K562 (cell line): ENCODE measurements around the gene HTRA3. TPM values are rescaled to one million over a fixed set of nuclear protein-coding genes. Genes with fewer than 3 reads are reported as not detected.

ENCODE experiments used
- ATAC-seq: fragments of 200-7000 bp; cut with Tn5 transposase; 3 replicates; pipeline ENCODE4 v1.9.1; 2020; ENCODE audit warnings: moderate library complexity
- BruUV-seq: library from RNA; stranded (reverse); fragments of 400-500 nt; replicated peaks from 2 replicates; lab custom pipeline; 2021; lab: Mats Ljungman, UMichigan
- CTCF ChIA-PET: fragments of 300-600 bp; formaldehyde crosslinking; extraction: SDS; loops from one replicate; lab custom pipeline; 2021; ENCODE audit warnings: low intra/inter-chr PET ratio; lab: Yijun Ruan, JAX
- POLR2A ChIA-PET: fragments of 300-600, 350-650 bp; sonication (Branson Sonifier 250); formaldehyde crosslinking; extraction: SDS; loops from one replicate; lab custom pipeline; 2021; ENCODE audit warnings: antibody characterized with exemption, inconsistent platforms; lab: Yijun Ruan, JAX
- DNase-seq, 4 experiments: peaks; one replicate each; pipeline versions ENCODE4 v3.0.0 to v3.0.0-alpha.2; 2011 to 2018; ENCODE audit warnings: low spot score in 3 of 4, mixed read lengths in 3 of 4; ENCODE audit errors: extremely low read depth in 1 of 4
- FAIRE-seq: peaks from 2 replicates; lab custom pipeline; 2011; peaks lifted over from hg19 to GRCh38; lab: Jason Lieb, UNC
- H2AFZ ChIP-seq: 2 replicates; pipeline ENCODE4 v1.6.0; 2011; ENCODE audit warnings: low read depth, low read length, control low read depth, inconsistent platforms
- H3K27ac ChIP-seq: fragments of 200-600 bp; 3 replicates; pipeline ENCODE4 v1.8.0; 2011; ENCODE audit warnings: low read depth, mild to moderate bottlenecking, control low read depth, inconsistent platforms, low read length, moderate library complexity, mixed read lengths; ENCODE audit errors: extremely low read depth
- H3K27me3 ChIP-seq, 2 experiments: fragments of 300-600 bp in 1 of 2; 2 replicates in 1 of 2; 3 replicates in 1 of 2; pipeline versions ENCODE4 v1.6.0 to v1.8.0; 2011; ENCODE audit warnings: inconsistent platforms in 2 of 2, low read length in 2 of 2, mild to moderate bottlenecking in 1 of 2, mixed read lengths in 1 of 2, moderate library complexity in 1 of 2; ENCODE audit not compliant: control insufficient read depth in 2 of 2, insufficient read depth in 2 of 2
- H3K36me3 ChIP-seq: fragments of 300-600 bp; 3 replicates; pipeline ENCODE4 v1.8.0; 2011; ENCODE audit warnings: mild to moderate bottlenecking, low read length, inconsistent platforms; ENCODE audit not compliant: control insufficient read depth, insufficient read depth
- H3K4me1 ChIP-seq, 2 experiments: fragments of 200-600 bp in 1 of 2; replicated peaks in 1 of 2; 2 replicates in 1 of 2; 3 replicates in 1 of 2; pipeline versions ENCODE4 v1.5.1 to v1.8.0; 2011; ENCODE audit warnings: inconsistent platforms in 2 of 2, low read length in 2 of 2, mild to moderate bottlenecking in 1 of 2, mixed read lengths in 1 of 2, moderate library complexity in 1 of 2; ENCODE audit not compliant: control insufficient read depth in 2 of 2, insufficient read depth in 2 of 2
- H3K4me2 ChIP-seq: 2 replicates; pipeline ENCODE4 v1.6.1; 2011; ENCODE audit warnings: low read length, control low read depth, inconsistent platforms, mixed read lengths; ENCODE audit not compliant: insufficient read depth
- H3K4me3 ChIP-seq: fragments of 200-600 bp; sonication (generic), shearing (Covaris generic); 2 replicates; pipeline ENCODE4 v1.5.1; 2016; ENCODE audit warnings: control low read depth, inconsistent platforms
- H3K79me2 ChIP-seq: fragments of 200-600 bp; 3 replicates; pipeline ENCODE4 v1.8.0; 2011; ENCODE audit warnings: low read length, inconsistent platforms; ENCODE audit not compliant: control insufficient read depth, insufficient read depth
- H3K9ac ChIP-seq, 2 experiments: 2 replicates each; pipeline versions ENCODE4 v1.6.0 to v1.6.1; 2011; ENCODE audit warnings: low read depth in 2 of 2, low read length in 2 of 2, control low read depth in 1 of 2, inconsistent platforms in 1 of 2, mild to moderate bottlenecking in 1 of 2, mixed read lengths in 1 of 2; ENCODE audit not compliant: insufficient read depth in 1 of 2
- H3K9me1 ChIP-seq: one replicate; pipeline ENCODE4 v1.6.0; 2011; ENCODE audit warnings: inconsistent platforms, mild to moderate bottlenecking, low read length, moderate library complexity; ENCODE audit not compliant: control insufficient read depth, insufficient read depth
- H3K9me3 ChIP-seq: replicated peaks from 2 replicates; pipeline ENCODE4 v1.5.1; 2011; ENCODE audit warnings: low read depth, low read length, inconsistent platforms; ENCODE audit not compliant: control insufficient read depth, insufficient read depth
- H4K20me1 ChIP-seq: replicated peaks from 2 replicates; pipeline ENCODE4 v1.6.1; 2011; ENCODE audit warnings: low read length, inconsistent platforms, mixed read lengths; ENCODE audit not compliant: control insufficient read depth, insufficient read depth
- AFF1 ChIP-seq, 2 experiments: fragments of 450-650 bp; IDR thresholded peaks; 2 replicates each; pipeline ENCODE4 v1.6.1; 2018; ENCODE audit warnings: mild to moderate bottlenecking in 2 of 2, low read depth in 1 of 2; ENCODE audit not compliant: partially characterized antibody in 2 of 2
- BDP1 ChIP-seq: IDR thresholded peaks from 3 replicates; pipeline ENCODE4 v1.6.1; 2011; ENCODE audit not compliant: insufficient read length, insufficient read depth
- HES1 ChIP-seq: fragments of 450-650 bp; IDR thresholded peaks from 2 replicates; pipeline ENCODE4 v1.6.1; 2016; ENCODE audit warnings: low read depth, mild to moderate bottlenecking, moderate library complexity
- MAFK ChIP-seq: IDR thresholded peaks from 2 replicates; pipeline ENCODE4 v1.6.1; 2011; ENCODE audit warnings: low read length, improper control_type of control experiment
- MEF2A ChIP-seq: IDR thresholded peaks from 2 replicates; pipeline ENCODE4 v1.6.1; 2011; ENCODE audit warnings: low read depth, mild to moderate bottlenecking, low read length, moderate library complexity; ENCODE audit not compliant: control insufficient read depth
- MTA1 ChIP-seq: fragments of 450-650 bp; IDR thresholded peaks from 2 replicates; pipeline ENCODE4 v1.6.1; 2017; ENCODE audit warnings: borderline replicate concordance
- NR2F6 ChIP-seq: fragments of 450-650 bp; formaldehyde crosslinking; IDR thresholded peaks from 2 replicates; pipeline ENCODE4 v1.4.0; 2020; ENCODE audit warnings: mild to moderate bottlenecking
- NUFIP1 ChIP-seq: fragments of 450-650 bp; IDR thresholded peaks from 2 replicates; pipeline ENCODE4 v1.6.1; 2018; ENCODE audit not compliant: partially characterized antibody
- PTTG1 ChIP-seq: fragments of 450-650 bp; IDR thresholded peaks from 2 replicates; pipeline ENCODE4 v1.6.1; 2016; ENCODE audit warnings: low read depth, mild to moderate bottlenecking, missing genetic modification characterization, missing compliant biosample characterization
- RBM25 ChIP-seq: fragments of 200-400 bp; formaldehyde crosslinking; IDR thresholded peaks from 2 replicates; pipeline ENCODE4 v1.6.1; 2018; ENCODE audit warnings: low read length, low read depth, moderate library complexity; ENCODE audit not compliant: severe bottlenecking
- RFX1 ChIP-seq: fragments of 450-650 bp; IDR thresholded peaks from 2 replicates; pipeline ENCODE4 v1.6.1; 2016; ENCODE audit warnings: mild to moderate bottlenecking, moderate library complexity
- RNF2 ChIP-seq: sonication (generic); IDR thresholded peaks from 2 replicates; pipeline ENCODE4 v1.6.1; 2016
- ZFP36 ChIP-seq: fragments of 150-350 bp; IDR thresholded peaks from 2 replicates; pipeline ENCODE4 v1.6.1; 2018; ENCODE audit warnings: low read length, low read depth; ENCODE audit not compliant: partially characterized antibody
- ZNF282 ChIP-seq: sonication (generic); formaldehyde crosslinking; IDR thresholded peaks from 2 replicates; pipeline ENCODE4 v1.8.1; 2023; ENCODE audit warnings: missing genetic modification reagents
- ZNF780A ChIP-seq: fragments of 250-450 bp; sonication (Bioruptor Pico); IDR thresholded peaks from 2 replicates; pipeline ENCODE4 v1.5.0; 2021; ENCODE audit warnings: mild to moderate bottlenecking
- WGBS: fragments of 100-300 bp; shearing (Covaris generic); methylation state at CpG from one replicate; pipeline ENCODE4 v1.1.6; 2016; ENCODE audit warnings: low coverage, mixed read lengths; ENCODE audit not compliant: insufficient coverage; ENCODE audit errors: missing lambda C conversion rate; 5-methylcytosine and 5-hydroxymethylcytosine counted together
- in situ Hi-C: fragments of 300-500 bp; cut with MboI; formaldehyde crosslinking; loops from 4 replicates; pipeline ENCODE4 v1.15.0; 2018; ENCODE audit warnings: inconsistent platforms, mixed read lengths
- intact Hi-C: fragments of 100-400 bp; cut with micrococcal nuclease; formaldehyde crosslinking; loops from 2 replicates; pipeline ENCODE4 v1.14.2; 2022
- polyA plus RNA-seq, 8 experiments: library from polyadenylated mRNA; depleted of rRNA in 4 of 8; stranded (reverse) in 5 of 8; unstranded in 3 of 8; fragments of >200 nt; fragmentation: Nextera tagmentation in 2 of 8; fragmentation: Illumina TruSeq in 1 of 8; extraction: Ambion mirVana in 2 of 8; extraction: Trizol in 1 of 8; gene quantifications; 2 replicates each; pipeline versions ENCODE4 v1.2.1 to v1.2.3, GENCODE V29; 2011 to 2014; ENCODE audit warnings: inconsistent platforms in 1 of 8, missing spikeins in 1 of 8
- total RNA-seq, 7 experiments: library from RNA; depleted of rRNA in 6 of 7; stranded (reverse); fragments of >200 nt in 6 of 7; fragmentation: Illumina TruSeq in 2 of 7; extraction: Trizol in 2 of 7; gene quantifications; 2 replicates each; pipeline versions ENCODE4 v1.2.1 to v1.2.3, GENCODE V29; 2011 to 2021; ENCODE audit warnings: low replicate concordance in 1 of 7
- TF ChIP-seq, protein P1 (sequence below): fragments of 450-650 bp; formaldehyde crosslinking; IDR thresholded peaks from 2 replicates; pipeline ENCODE4 v1.4.0; 2022; ENCODE audit warnings: missing genetic modification characterization

HTRA3 gene
- total and polyA plus RNA-seq, 9 of the 15 experiments (the other 6 are each of a cell fraction or from before 2014, with no cell fraction given) = 0.04 TPM; not detected in 8

GRCh38 chr4:8265171-8265929 lies 4.2 kb upstream of the HTRA3 start:
- peaks cover 0 to 38% of the 10 kb centered on the region in 2 experiments; a peak in 4 of 5 replicates for H3K4me1 ChIP-seq
- no peak overlapping the region for H3K27ac ChIP-seq
- H3K4me2 ChIP-seq = no peak overlapping the region
- no peak overlapping the region for H2AFZ ChIP-seq
- POLR2A ChIA-PET = interaction anchor here (0.6 to 1.0 kb wide), 2 partner anchors 21 to 39 kb away, joined by 3 to 4 read pairs; no protein-coding TSS in a partner anchor
- in situ Hi-C loops = no loop called here
- WGBS = 15% methylated on average over 17 of the region's 20 CpGs
- intact Hi-C loops = no loop called here
- H3K79me2 ChIP-seq = no peaks in the 10 kb centered on the region
- H4K20me1 ChIP-seq = peaks cover 5% of the 10 kb centered on the region; the same call in 1 of the 2 replicates
- CTCF ChIA-PET = interaction anchor here (0.6 kb wide), 1 partner anchor 12 kb away, joined by 3 read pairs; no protein-coding TSS in a partner anchor
- H3K9me1 ChIP-seq = peaks cover 4% of the 10 kb centered on the region
- no peak overlapping the region; a peak in 1 of 4 replicates for H3K9ac ChIP-seq
- no peak for ATAC-seq
- FAIRE-seq = no peak
- H3K27me3 ChIP-seq = peaks cover 2 to 9% of the 10 kb centered on the region in 2 experiments; a peak in 3 of 5 replicates
- no peak overlapping the region for H3K4me3 ChIP-seq
- no peaks in the 10 kb centered on the region for H3K36me3 ChIP-seq
- BruUV-seq = no TSS peak
- TF ChIP-seq, protein P1, sequence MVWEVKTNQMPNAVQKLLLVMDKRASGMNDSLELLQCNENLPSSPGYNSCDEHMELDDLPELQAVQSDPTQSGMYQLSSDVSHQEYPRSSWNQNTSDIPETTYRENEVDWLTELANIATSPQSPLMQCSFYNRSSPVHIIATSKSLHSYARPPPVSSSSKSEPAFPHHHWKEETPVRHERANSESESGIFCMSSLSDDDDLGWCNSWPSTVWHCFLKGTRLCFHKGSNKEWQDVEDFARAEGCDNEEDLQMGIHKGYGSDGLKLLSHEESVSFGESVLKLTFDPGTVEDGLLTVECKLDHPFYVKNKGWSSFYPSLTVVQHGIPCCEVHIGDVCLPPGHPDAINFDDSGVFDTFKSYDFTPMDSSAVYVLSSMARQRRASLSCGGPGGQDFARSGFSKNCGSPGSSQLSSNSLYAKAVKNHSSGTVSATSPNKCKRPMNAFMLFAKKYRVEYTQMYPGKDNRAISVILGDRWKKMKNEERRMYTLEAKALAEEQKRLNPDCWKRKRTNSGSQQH (CRISPR knock-in tag) = no peak
- no peak for TF ChIP-seq HES1
- no peak for TF ChIP-seq PTTG1 (tag)
- TF ChIP-seq AFF1 (IDR thresholded peaks at IDR 0.05; ENCODE audit: low read depth in 1 of 2, partially characterized antibody in 2 of 2) = no peak
- no peak for TF ChIP-seq ZNF780A
- no peak for TF ChIP-seq ZNF282
- TF ChIP-seq MAFK = no peak
- TF ChIP-seq RNF2 = no peak
- no peak for TF ChIP-seq NR2F6 (CRISPR knock-in tag)
- no peak for TF ChIP-seq ZFP36
- no peak for TF ChIP-seq BDP1
- no peak for TF ChIP-seq NUFIP1
- no peak for TF ChIP-seq MTA1
- TF ChIP-seq RBM25 = no peak
- no peak for TF ChIP-seq RFX1
- no peak for TF ChIP-seq MEF2A
- H3K9me3 ChIP-seq = no peaks in the 10 kb centered on the region
- no peak for DNase-seq
